Adrenal gland (tissue), 5 donors: Measurements from ENCODE around the gene RASSF1.

Experiments used
- CTCF ChIP-seq, 6 experiments: fragments of 450-650 bp in 4 of 6; fragments of 200-600 bp in 2 of 6; sonication (generic) in 1 of 6; IDR thresholded peaks; 1 replicate in 5 of 6; 2 replicates in 1 of 6; pipeline versions ENCODE4 v1.5.1 to v1.8.0; 2016 to 2021; ENCODE audit warnings: antibody characterized with exemption in 6 of 6, mild to moderate bottlenecking in 2 of 6, moderate library complexity in 1 of 6
- POLR2A ChIP-seq, 2 donors: fragments of 450-650 bp; IDR thresholded peaks; one replicate each; pipeline ENCODE4 v1.6.1; 2017; ENCODE audit warnings: antibody characterized with exemption in 2 of 2, mild to moderate bottlenecking in 2 of 2, moderate library complexity in 1 of 2
- donor health status: DM: no; HTN: no; CAD: no.

GRCh38 chr3:50295553-50296431 is 44.8 kb downstream of the RASSF1 start:
- TF ChIP-seq CTCF (IDR thresholded peaks at IDR 0.05) (no peak), POLR2A (IDR thresholded peaks at IDR 0.05) (no peak)
